Measurements from ENCODE around the gene TOR3A. TPM values are rescaled to one million over a fixed set of nuclear protein-coding genes. Genes with fewer than 3 reads are reported as not detected.

Gene TOR3A
- total RNA-seq, 1 donor from 2014 or later = 94.8 TPM

DNA sequence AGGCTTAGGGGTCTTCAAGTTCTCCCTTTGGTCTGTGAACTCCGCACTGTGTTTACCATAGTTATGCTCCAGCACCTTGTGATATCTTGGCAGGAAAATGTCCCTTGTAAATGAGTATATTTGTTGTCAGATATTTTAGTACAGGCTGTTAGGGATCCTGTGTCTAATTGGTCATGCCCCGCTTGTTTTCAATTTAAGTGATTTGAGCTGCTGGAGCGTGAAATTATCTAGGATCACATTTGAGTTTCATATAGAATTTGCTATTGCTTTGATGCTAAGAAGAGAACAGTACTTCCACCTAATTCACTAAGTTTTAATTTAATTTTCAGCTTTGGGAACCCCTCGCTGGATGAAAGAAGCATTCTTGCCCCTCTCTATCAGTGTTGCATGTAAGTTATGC, 15.4 kb upstream of the TOR3A start:
- no peak for DNase-seq (ENCODE audit: low read depth)

GRCh38 chr1:179077396-179077795, 4.5 kb upstream of the TOR3A start:
- DNase-seq (ENCODE audit: low read depth) = no peak

DNA sequence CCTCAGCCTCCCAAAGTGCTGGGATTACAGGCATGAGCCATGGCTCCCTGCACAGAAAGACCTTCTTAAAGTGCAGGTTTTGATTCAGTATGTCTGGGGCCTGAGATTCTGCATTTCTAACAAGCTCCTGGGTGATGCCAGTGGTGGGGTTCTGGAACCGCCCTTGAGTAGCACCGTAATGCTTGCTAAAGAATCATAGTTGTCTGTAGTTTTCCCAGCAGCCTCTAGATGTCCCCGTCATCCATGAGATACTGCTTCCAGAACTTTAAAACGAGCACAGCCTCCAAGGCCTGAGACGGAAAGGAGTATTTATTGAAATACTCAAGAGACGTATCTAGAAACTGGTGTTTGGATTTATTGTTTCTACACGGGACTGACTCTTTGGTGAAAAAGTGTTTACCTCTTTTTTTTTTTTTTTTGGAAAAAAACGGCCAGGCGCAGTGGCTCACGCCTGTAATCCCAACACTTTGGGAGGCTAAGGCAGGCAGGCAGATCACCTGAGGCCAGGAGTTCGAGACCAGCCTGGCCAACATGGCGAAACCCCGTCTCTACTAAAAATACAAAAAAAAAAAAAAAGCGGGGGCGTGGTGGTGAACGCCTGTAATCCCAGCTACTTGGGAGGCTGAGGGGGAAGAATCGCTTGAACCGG, 2.6 kb upstream of the TOR3A start:
- peak; percentile 81 for DNase-seq (ENCODE audit: low read depth)

- DNase-seq (ENCODE audit: low read depth) = peak; percentile 32
These were observed 794 bp upstream of the TOR3A start for GRCh38 chr1:179080866-179081686.

DNA sequence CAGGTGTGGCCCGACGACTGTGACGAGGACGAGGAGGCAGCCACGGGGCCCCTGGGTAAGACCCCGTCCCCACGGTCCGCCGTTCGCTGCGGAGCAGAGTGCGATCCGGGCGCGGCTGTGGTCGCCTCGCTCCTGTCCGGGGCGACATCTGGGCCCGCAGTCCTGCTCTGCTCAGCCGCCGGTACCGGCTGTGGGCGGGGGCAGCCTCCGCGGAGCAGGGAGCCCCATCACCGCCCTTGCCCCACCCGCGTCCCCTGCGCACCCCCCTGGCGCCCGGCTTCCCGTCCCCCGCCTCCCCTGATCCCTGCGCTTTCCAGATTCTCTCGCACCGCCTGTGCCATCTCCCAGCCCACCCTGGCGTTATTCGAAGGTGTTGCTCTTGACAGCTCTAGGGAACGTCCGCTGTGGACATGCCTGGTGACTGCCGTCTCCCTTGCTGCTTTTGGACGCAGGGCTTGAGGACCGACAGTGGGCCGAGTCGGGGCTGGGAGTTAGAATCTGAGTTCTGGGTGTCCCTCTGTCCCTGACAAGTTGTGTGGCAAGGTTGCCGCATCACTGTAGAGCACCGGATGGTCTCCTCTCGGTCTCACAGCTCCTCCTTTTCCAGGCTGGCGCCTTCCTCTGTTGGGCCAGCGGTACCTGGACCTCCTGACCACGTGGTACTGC, 596 bp downstream of the TOR3A start:
- peak; percentile 50 for DNase-seq (ENCODE audit: low read depth)

DNA sequence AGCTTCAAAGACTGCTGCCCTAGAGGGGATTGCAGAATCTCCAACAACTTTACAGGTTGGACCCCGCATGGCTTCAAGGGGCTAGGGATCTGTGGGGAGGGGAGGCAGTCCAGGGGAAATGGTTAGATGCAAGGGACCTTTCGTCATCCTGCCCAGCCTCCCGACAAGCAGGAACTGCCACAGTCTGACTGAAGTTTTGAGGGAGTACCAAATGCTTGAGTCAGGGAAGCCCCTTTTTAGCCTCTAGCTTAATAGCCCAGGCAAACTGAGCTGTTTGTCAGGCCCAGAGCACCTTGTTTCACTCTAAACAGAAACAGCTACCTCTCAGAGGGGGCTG, 1.1 kb downstream of the TOR3A start:
- DNase-seq (ENCODE audit: low read depth) = no peak

DNA sequence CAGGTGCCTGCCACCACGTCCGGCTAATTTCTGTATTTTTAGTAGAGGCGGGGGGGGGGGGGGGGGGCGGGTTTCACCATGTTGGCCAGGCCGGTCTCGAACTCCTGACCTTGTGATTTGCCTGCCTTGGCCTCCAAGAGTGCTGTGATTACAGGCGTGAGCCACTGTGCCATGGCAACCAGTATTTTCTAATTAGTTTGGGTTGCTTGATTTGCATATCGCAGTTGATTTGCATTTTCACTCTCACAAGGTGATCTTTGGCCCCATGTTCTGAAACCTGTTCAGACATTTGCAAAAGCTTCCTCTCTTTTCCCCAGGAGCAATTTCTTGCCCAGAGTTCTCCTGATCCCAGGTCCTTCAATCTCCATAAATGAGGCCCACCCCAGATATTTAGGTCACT, 1.7 kb downstream of the TOR3A start:
- no peak for DNase-seq (ENCODE audit: low read depth)

DNA sequence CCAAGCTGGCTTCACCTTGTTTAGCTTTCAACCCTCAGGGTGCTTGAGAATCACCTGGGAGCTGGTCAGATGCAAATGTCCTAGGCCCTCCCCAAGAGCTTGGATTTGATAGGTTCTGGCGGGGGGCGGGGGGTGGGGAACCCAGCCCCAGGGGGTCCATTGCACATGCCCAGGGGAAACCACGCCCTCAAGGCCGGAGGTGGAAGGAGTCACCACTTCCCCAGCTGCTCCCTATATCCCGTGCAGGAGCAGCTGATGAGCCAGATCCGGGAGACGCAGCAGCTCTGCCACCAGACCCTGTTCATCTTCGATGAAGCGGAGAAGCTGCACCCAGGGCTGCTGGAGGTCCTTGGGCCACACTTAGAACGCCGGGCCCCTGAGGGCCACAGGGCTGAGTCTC, 5.8 kb downstream of the TOR3A start:
- peak; percentile 72 for DNase-seq (ENCODE audit: low read depth)

DNA sequence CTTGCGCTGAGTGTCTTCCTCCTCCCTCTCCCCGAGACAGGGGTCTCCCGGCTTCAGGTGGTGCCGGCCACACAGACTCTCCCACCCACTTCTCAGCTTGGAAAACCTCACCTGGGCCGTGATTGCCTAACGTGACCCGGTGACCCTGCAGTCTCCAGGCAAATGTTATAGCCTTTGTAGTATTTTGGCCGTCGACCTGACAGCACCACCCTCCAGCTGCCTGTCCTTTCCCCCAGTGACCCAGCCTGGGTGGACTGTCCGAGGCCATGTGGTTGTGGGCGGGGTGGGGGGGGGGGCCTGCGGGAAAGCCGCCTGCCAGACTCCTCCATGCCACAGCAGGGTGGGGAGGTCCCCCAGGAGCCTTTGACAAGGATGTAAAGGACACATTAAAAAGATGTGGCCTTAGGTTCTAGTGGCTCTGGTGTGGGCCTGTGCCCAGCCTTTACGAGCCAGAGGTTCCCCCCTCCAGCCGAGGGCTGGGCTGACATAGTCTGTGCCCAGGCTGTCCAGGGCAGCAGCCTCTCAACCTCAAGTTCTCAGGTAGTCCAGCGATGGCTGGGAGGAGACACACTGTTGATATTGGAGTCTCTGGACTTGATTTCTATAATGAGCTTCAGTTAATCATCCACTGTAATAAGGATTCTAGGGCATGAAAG, 8.1 kb downstream of the TOR3A start:
- DNase-seq (ENCODE audit: low read depth) = peak; percentile 45

DNA sequence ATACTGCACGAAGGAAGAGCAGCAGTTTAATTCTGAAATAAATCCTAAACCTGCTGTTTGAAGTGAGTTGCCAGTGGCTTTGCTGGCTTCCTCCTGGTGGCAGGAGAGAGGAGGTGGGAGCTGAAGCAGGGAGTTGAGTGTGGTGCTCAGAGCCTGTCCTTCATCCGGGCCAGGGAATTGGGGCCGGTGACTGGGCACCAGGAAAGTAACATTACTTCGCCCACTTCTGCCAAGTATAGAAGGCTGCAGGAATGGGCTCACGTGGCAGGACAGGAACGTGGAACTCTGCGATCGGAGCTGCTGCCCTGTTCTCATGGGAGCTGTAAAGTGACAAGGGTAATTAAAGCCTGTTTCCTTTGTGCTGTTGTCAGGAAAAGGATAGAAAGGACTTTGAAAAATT, 8.7 kb downstream of the TOR3A start:
- no peak for DNase-seq (ENCODE audit: low read depth)

DNA sequence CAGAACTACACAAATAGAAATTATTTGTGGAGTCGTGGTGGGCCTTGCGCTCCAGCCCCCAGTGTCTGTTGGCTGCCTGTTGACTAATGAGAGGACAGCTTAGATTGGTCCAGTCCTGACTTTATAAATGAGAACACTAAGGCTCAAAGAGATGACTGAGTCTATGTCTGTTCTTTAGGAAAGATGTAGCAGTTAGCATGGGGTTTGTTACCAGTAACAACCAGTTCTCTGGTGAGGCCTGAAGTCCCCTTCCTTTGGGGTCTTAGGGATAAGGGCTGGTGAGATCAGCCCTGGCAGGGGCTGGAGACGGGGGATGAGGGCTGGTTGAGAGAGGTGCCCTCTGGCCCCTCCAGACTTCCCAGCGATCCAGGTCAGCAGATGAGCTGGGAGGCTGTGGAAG, 9.1 kb downstream of the TOR3A start:
- no peak for DNase-seq (ENCODE audit: low read depth)

DNA sequence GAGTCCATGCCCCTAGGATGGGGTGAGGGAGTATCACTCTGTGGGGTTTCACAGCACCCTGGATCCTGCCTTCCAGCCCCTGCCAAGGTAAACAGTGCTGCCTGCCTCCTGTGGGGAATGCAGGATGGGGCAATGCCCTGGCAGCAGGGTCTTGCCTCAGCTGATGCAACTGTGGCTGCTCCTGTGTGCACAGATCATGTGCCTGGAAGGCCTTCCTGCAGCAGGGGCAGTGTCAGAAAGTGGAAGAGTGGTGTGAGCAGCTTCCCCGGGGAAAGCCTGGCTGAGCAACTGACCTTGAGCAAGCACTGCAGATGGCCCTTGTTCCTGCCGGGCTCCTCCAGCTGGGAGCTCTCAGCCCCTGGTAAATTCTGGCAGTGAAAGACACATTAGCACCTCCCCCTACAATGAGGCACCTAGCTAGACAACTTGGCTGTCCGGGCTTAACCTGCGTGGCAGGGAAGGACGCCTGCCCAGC, 9.9 kb downstream of the TOR3A start:
- peak; percentile 47 for DNase-seq (ENCODE audit: low read depth)

DNA sequence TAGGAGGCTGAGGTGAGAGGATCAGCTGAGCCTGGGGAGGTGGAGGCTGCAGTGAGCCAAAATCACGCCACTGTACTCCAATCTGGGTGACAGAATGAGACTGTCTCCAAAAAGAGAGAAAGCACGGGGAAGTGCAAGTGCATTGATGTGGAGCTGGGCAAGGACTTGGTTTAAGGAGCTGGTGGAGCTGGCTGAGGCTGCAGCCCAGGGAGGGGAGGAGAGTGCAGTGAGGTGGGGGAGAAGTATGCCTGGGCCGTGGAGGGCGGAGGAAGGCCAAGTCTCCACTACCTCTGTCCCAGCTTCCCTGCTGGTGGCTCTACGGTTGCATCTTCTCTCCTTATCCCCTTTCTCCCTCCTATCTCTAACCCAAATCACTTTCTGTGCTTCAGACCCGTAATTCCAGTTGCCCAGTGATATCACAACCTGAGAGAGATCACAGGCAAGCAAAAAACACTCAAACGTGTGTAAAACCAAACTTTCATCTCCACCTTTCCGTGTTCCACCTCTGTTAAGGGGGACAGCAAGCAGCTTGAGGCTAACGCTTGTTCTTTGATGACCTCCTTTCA, 11.1 kb downstream of the TOR3A start:
- DNase-seq (ENCODE audit: low read depth) = no peak

DNA sequence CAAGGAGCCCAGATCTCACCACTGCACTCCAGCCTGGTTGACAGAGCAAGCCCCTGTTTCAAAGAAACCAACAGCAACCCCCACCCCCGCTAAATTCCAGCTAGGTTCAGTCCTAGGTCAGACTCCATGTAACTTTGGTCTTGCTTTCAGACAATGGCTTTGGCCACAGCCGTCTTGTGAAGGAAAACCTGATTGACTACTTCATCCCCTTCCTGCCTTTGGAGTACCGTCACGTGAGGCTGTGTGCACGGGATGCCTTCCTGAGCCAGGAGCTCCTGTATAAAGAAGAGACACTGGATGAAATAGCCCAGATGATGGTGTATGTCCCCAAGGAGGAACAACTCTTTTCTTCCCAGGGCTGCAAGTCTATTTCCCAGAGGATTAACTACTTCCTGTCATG, 12.9 kb downstream of the TOR3A start:
- DNase-seq (ENCODE audit: low read depth) = no peak

- DNase-seq (ENCODE audit: low read depth) = no peak
These were observed 13.5 kb downstream of the TOR3A start for GRCh38 chr1:179095377-179095776.

DNA sequence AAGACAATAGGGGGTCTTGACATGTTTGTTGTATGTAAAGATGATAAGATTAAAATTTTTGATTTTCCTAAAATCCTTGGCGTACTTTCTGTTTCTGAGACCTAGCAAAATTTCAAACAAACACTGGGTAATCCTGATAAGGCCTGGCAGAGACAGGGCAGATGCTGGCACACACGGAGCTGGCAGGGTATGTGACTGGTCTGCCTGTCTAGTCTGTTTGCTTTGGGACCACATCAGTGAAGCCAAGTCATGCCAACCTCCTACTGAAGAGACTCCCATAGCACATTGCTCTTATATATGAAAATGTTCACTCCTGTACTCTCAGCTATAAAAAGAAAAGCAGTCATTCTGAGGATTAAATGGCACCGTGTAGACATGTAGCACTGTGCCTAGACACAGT, 14.1 kb downstream of the TOR3A start:
- no peak for DNase-seq (ENCODE audit: low read depth)

DNA sequence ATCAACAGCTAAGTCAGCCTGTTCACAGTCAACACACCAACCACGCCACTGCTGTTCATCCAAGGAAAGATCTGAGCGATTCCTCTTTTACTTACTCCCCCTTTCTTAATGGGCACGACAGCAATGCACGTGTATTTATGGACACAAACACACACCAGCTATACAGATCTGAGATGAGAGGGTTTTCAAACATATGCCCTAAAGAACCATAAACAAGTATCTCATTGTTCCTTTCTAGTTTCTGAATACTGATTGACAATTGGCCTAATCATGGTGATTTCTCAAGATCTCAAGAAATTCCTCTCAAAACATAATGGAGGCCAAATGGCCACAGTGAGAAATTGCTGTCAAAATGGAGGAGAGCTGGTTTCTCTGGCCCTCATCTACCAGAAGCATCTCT, 18.0 kb downstream of the TOR3A start:
- DNase-seq (ENCODE audit: low read depth) = no peak

DNA sequence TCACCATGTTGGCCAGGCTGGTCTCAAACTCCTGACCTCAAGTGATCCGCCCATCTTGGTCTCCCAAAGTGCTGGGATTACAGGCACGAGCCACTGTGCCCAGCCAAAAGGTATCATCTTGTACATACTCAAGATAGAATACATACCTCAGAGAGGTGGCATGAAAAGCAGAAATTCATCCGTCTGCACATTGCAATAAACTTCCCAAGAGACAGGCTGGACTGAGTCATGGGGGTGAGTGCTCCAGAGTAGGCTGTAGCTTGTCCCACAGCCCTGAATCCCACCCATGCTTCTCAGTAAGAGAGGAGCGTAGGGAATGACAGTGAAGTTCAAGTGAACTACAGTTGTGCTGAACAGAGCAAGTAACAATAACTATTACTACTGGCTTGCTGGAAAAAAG, 19.7 kb downstream of the TOR3A start:
- no peak for DNase-seq (ENCODE audit: low read depth)

GRCh38 chr1:179103999-179104398, 22.1 kb downstream of the TOR3A start:
- no peak for DNase-seq (ENCODE audit: low read depth)

DNA sequence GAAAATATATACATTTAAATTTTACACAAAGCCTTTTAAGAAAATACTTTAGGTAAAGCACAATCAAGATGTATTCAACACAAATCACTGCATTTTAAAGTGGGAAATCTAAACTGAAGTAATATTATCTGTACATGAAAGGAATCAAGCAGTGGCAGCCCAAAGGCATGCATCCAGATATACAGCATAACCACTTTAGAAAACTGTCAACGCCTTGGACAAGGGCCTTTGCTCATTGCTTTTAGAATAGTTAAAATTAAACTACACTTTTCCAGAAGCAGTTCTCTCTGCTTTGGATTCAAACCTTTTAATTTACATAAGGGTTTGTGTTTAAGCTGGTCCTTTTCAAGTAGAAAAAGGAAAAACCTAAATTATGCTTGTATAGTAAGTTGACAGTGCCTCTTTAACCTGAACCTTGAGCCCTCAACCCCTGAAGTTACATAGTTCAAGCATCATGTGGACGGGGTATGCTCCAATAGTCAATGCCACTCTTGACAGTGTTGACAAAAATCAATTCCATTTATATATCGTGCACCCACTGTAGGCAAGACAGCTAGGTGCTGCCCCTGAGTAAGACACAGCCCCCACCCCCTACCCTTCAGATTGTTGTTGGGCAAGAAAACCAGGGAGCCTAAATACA, 22.9 kb downstream of the TOR3A start:
- no peak for DNase-seq (ENCODE audit: low read depth)

GRCh38 chr1:179105393-179105792, 23.5 kb downstream of the TOR3A start:
- no peak for DNase-seq (ENCODE audit: low read depth)

Data from myocyte (in vitro differentiated cells).